ENCODE data around the gene MPP2.

- TF ChIP-seq CTCF (conservative IDR thresholded peaks at IDR 0.05; ENCODE audit: low read depth, low read length) (no peak), EZH2 (IDR thresholded peaks at IDR 0.05; ENCODE audit: borderline replicate concordance, low read depth, low read length, poor library complexity, severe bottlenecking) (no peak)
Observed at GRCh38 chr17:43864161-43864984, 43.0 kb downstream of the MPP2 start.
